Hepatocyte (in vitro differentiated cells): ENCODE measurements around the gene PRM2. TPM values are rescaled to one million over a fixed set of nuclear protein-coding genes. Genes with fewer than 3 reads are reported as not detected.

Source experiments
- DNase-seq: peaks from one replicate; pipeline ENCODE4 v3.0.0-alpha.2; 2016; ENCODE audit warnings: low spot score
- H2AFZ ChIP-seq: fragments of 200-600 bp; sonication (generic); 2 replicates; pipeline ENCODE4 v1.6.0; 2016; ENCODE audit warnings: antibody characterized with exemption, mild to moderate bottlenecking
- H3K27ac ChIP-seq: fragments of 200-600 bp; sonication (generic); 2 replicates; pipeline ENCODE4 v1.5.1; 2016; ENCODE audit warnings: mild to moderate bottlenecking
- H3K27me3 ChIP-seq: fragments of 200-600 bp; sonication (generic); 2 replicates; pipeline ENCODE4 v1.6.1; 2016
- H3K36me3 ChIP-seq: fragments of 200-600 bp; sonication (generic); replicated peaks from 2 replicates; pipeline ENCODE4 v1.5.1; 2016; ENCODE audit warnings: low read depth; ENCODE audit not compliant: insufficient read depth
- H3K4me1 ChIP-seq: fragments of 200-600 bp; sonication (generic); 2 replicates; pipeline ENCODE4 v1.5.1; 2016; ENCODE audit warnings: mild to moderate bottlenecking, moderate library complexity; ENCODE audit not compliant: insufficient read depth
- H3K4me2 ChIP-seq: fragments of 200-600 bp; sonication (generic); 2 replicates; pipeline ENCODE4 v1.6.0; 2016
- H3K4me3 ChIP-seq: fragments of 200-600 bp; sonication (generic); 2 replicates; pipeline ENCODE4 v1.5.1; 2016; ENCODE audit warnings: mild to moderate bottlenecking
- H3K79me2 ChIP-seq: fragments of 200-600 bp; sonication (generic); 2 replicates; pipeline ENCODE4 v1.6.0; 2017; ENCODE audit warnings: mild to moderate bottlenecking
- H3K9me2 ChIP-seq: fragments of 200-600 bp; sonication (generic); replicated peaks from 2 replicates; pipeline ENCODE4 v1.6.0; 2017; ENCODE audit warnings: mild to moderate bottlenecking; ENCODE audit not compliant: insufficient read depth
- H3K9me3 ChIP-seq: fragments of 200-600 bp; sonication (generic); 2 replicates; pipeline ENCODE4 v1.5.1; 2016; ENCODE audit warnings: low read depth, mild to moderate bottlenecking
- H4K20me1 ChIP-seq: fragments of 200-600 bp; sonication (generic); 2 replicates; pipeline ENCODE4 v1.6.0; 2016; ENCODE audit warnings: mild to moderate bottlenecking; ENCODE audit not compliant: insufficient read depth, poor library complexity, severe bottlenecking
- CTCF ChIP-seq: fragments of 200-600 bp; sonication (generic); IDR thresholded peaks from 2 replicates; pipeline ENCODE4 v1.5.1; 2016; ENCODE audit warnings: antibody characterized with exemption, mild to moderate bottlenecking; ENCODE audit not compliant: poor library complexity
- EZH2 ChIP-seq: fragments of 200-600 bp; sonication (generic); IDR thresholded peaks from 2 replicates; pipeline ENCODE4 v1.6.1; 2016; ENCODE audit warnings: antibody characterized with exemption, mild to moderate bottlenecking, borderline replicate concordance
- EZH2phosphoT487 ChIP-seq: fragments of 200-600 bp; sonication (generic); IDR thresholded peaks from one replicate; pipeline ENCODE4 v1.6.1; 2018; ENCODE audit warnings: antibody characterized with exemption, mild to moderate bottlenecking, low read depth, moderate library complexity; ENCODE audit not compliant: unreplicated experiment, severe bottlenecking
- WGBS: methylation state at CpG from one replicate; pipeline ENCODE4 v1.1.6; 2016; ENCODE audit warnings: low lambda C conversion rate; ENCODE audit errors: missing lambda C conversion rate; 5-methylcytosine and 5-hydroxymethylcytosine counted together
- polyA plus RNA-seq: library from polyadenylated mRNA; unstranded; fragments of >200 nt; fragmentation: Nextera tagmentation; extraction: Ambion mirVana; gene quantifications from 2 replicates; pipeline ENCODE4 v1.2.1, GENCODE V29; 2016
- total RNA-seq: library from RNA; depleted of rRNA; stranded (reverse); fragments of >200 nt; gene quantifications from 2 replicates; pipeline ENCODE4 v1.2.3, GENCODE V29; 2014

Gene PRM2
- total and polyA plus RNA-seq, 2 experiments from 2014 or later, result not detected

DNA sequence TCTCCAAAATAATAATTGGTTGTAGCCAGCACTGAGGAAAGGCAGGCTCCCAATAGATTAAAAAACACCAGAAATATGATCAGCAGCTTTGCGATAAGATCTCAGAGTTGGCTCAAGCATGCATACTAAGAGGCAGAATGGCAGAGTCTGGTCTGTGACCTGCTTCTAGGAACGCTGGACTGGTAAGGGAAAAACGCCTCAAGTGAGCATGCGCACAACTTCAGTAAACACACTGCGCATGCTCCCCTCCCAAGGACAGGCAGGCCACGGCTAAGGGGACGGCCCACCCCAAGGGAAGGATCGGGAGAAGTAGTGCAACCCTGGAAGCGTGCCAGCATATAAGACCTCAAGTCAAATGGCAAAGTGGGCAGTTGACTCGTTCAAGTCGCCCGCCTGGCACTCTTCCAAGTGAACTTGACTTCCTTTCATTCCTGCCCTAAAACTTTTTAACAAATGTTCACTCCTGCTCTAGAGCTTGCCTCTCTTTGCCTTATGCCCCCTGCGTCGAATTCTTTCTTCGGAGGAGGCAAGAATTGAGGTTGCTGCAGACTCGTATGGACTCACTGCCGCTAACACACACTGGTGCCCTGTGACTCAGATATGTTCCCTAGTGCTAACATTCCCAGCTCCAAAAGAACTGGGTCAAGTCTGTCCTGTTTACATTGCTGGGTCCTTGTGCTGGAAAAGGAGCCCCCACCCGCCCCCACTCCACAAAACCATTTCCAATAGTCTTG lies 27.3 kb upstream of the PRM2 start:
- Histone ChIP-seq H3K27me3 (no peaks in the 10 kb centered on the region), H3K4me3 (no peak overlapping the region), H2AFZ (no peak overlapping the region), H3K79me2 (no peaks in the 10 kb centered on the region), H3K9me3 (no peaks in the 10 kb centered on the region), H3K36me3 (no peaks in the 10 kb centered on the region), H3K27ac (peak overlapping the region; percentile 7), H3K9me2 (no peaks in the 10 kb centered on the region), H4K20me1 (no peaks in the 10 kb centered on the region), H3K4me2 (no peak overlapping the region), H3K4me1 (peaks cover 25% of the 10 kb centered on the region)
- 79% methylated on average over 17 of the region's 18 CpGs for WGBS
- peak; percentile 39 for DNase-seq
- no peak for TF ChIP-seq EZH2
- TF ChIP-seq EZH2phosphoT487, result no peak
- no peak for TF ChIP-seq CTCF

- Histone ChIP-seq H3K4me1 (peaks cover 25% of the 10 kb centered on the region), H2AFZ (no peak overlapping the region), H3K79me2 (no peaks in the 10 kb centered on the region), H3K27me3 (no peaks in the 10 kb centered on the region), H3K9me2 (no peaks in the 10 kb centered on the region), H3K9me3 (no peaks in the 10 kb centered on the region), H3K4me3 (no peak overlapping the region), H3K36me3 (no peaks in the 10 kb centered on the region), H3K27ac (peak overlapping the region; percentile 7), H4K20me1 (no peaks in the 10 kb centered on the region), H3K4me2 (no peak overlapping the region)
- TF ChIP-seq EZH2phosphoT487 (no peak), CTCF (no peak), EZH2 (no peak)
- DNase-seq, result no peak
- WGBS, result 77% methylated on average over 4 of the region's 4 CpGs
These were observed 26.7 kb upstream of the PRM2 start for GRCh38 chr16:11302977-11303376.

- WGBS, result 90% methylated on average over 4 of the region's 4 CpGs
- H3K4me2 ChIP-seq, result no peak overlapping the region
- TF ChIP-seq EZH2phosphoT487, result no peak
- no peaks in the 10 kb centered on the region for H4K20me1 ChIP-seq
- H3K4me3 ChIP-seq, result no peak overlapping the region
- H3K27me3 ChIP-seq, result no peaks in the 10 kb centered on the region
- H3K4me1 ChIP-seq, result peaks cover 31% of the 10 kb centered on the region
- no peaks in the 10 kb centered on the region for H3K9me2 ChIP-seq
- H3K79me2 ChIP-seq, result no peaks in the 10 kb centered on the region
- H3K36me3 ChIP-seq, result no peaks in the 10 kb centered on the region
- H2AFZ ChIP-seq, result no peak overlapping the region
- H3K9me3 ChIP-seq, result no peaks in the 10 kb centered on the region
- DNase-seq, result no peak
- peak overlapping the region; percentile 1 for H3K27ac ChIP-seq
These were observed 25.6 kb upstream of the PRM2 start for GRCh38 chr16:11301645-11302501.

- H3K36me3 ChIP-seq, result no peaks in the 10 kb centered on the region
- H3K4me1 ChIP-seq, result peaks cover 44% of the 10 kb centered on the region
- H2AFZ ChIP-seq, result no peak overlapping the region
- no peak for TF ChIP-seq EZH2
- TF ChIP-seq CTCF, result no peak
- TF ChIP-seq EZH2phosphoT487, result no peak
- WGBS, result 80% methylated on average over 7 of the region's 7 CpGs
- H3K27me3 ChIP-seq, result no peaks in the 10 kb centered on the region
- H4K20me1 ChIP-seq, result no peaks in the 10 kb centered on the region
- no peak overlapping the region for H3K4me2 ChIP-seq
- H3K4me3 ChIP-seq, result no peak overlapping the region
- no peaks in the 10 kb centered on the region for H3K9me2 ChIP-seq
- no peak overlapping the region for H3K27ac ChIP-seq
- no peaks in the 10 kb centered on the region for H3K79me2 ChIP-seq
- no peaks in the 10 kb centered on the region for H3K9me3 ChIP-seq
- DNase-seq, result no peak
These were observed 24.2 kb upstream of the PRM2 start for GRCh38 chr16:11300560-11300892.
